ENCODE measurements around the gene SYNGR2. TPM values are rescaled to one million over a fixed set of nuclear protein-coding genes. Genes with fewer than 3 reads are reported as not detected.
A peak's percentile ranks its signal among the peaks of the same experiment; 100 is the strongest.

Gene SYNGR2
- total RNA-seq, 1 donor from 2014 or later: 41.9 TPM

DNA sequence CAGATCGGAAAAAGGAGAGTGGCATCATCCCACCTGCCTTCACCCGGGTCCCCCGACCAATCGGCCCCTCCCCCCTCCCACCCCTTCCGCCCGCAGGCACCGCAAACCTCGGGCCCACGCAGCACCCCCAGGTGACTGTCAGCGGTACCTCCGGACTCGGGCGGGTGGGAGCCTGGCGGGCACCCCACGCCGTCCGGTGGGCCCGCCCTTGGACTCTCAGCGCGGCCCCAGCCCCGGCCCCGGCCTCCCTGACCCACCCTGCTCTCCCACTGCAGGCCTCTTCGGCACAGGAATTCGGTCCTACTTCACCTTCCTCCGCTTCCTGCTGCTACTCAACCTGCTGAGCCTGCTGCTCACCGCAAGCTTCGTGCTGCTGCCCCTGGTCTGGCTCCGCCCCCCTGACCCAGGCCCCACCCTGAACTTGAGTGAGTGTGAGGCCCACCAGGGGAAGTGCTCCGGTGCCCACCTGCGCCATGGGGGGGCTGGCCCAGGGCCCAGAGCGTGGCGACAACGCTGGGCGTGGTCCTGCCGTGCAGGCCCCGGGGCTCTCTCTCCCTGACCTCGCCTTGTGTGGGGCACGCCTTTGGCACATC is 36.2 kb upstream of the SYNGR2 start:
- DNase-seq (ENCODE audit: low read depth): no peak

DNA sequence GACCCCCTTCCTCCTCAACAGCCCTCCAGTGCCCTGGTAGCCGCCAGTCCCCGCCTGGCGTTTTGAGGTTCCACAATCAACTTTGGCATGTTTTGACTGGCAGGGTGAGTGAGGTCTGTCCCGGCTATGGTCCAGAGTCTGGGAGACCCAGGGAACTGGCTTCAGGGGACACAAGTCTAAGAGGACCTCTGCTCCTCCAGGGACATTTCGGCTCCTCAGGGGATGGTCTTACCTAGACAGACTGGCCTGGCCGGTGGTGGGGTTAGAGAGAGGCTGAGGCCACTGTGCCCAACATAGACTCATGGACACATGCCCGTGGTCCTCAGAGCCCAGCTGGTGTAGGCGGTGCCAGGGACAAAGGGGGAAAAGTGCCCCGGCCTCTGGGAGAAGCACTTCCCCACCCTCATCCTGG is 35.6 kb upstream of the SYNGR2 start:
- no peaks in the 10 kb centered on the region for H3K36me3 ChIP-seq (ENCODE audit: control insufficient read depth, insufficient read depth, low read length)
- FAIRE-seq (no peak), DNase-seq (ENCODE audit: low read depth) (no peak)
- TF ChIP-seq, protein P1, sequence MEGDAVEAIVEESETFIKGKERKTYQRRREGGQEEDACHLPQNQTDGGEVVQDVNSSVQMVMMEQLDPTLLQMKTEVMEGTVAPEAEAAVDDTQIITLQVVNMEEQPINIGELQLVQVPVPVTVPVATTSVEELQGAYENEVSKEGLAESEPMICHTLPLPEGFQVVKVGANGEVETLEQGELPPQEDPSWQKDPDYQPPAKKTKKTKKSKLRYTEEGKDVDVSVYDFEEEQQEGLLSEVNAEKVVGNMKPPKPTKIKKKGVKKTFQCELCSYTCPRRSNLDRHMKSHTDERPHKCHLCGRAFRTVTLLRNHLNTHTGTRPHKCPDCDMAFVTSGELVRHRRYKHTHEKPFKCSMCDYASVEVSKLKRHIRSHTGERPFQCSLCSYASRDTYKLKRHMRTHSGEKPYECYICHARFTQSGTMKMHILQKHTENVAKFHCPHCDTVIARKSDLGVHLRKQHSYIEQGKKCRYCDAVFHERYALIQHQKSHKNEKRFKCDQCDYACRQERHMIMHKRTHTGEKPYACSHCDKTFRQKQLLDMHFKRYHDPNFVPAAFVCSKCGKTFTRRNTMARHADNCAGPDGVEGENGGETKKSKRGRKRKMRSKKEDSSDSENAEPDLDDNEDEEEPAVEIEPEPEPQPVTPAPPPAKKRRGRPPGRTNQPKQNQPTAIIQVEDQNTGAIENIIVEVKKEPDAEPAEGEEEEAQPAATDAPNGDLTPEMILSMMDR (IDR thresholded peaks at IDR 0.05; ENCODE audit: insufficient read depth, low read length, severe bottlenecking): no peak
- no peaks in the 10 kb centered on the region for H3K27me3 ChIP-seq (ENCODE audit: control insufficient read depth, insufficient read depth, low read length)
- H3K4me3 ChIP-seq (ENCODE audit: low read depth, low read length): no peak overlapping the region

More for the DNA sequence above, 36.2 kb upstream of the SYNGR2 start:
- no peaks in the 10 kb centered on the region for H3K27me3 ChIP-seq (ENCODE audit: control insufficient read depth, insufficient read depth, low read length)
- no peaks in the 10 kb centered on the region for H3K36me3 ChIP-seq (ENCODE audit: control insufficient read depth, insufficient read depth, low read length)
- FAIRE-seq: no peak
- TF ChIP-seq, protein P1 (IDR thresholded peaks at IDR 0.05; ENCODE audit: insufficient read depth, low read length, severe bottlenecking): no peak
- peak overlapping the region; percentile 38 for H3K4me3 ChIP-seq (ENCODE audit: low read depth, low read length)

DNA sequence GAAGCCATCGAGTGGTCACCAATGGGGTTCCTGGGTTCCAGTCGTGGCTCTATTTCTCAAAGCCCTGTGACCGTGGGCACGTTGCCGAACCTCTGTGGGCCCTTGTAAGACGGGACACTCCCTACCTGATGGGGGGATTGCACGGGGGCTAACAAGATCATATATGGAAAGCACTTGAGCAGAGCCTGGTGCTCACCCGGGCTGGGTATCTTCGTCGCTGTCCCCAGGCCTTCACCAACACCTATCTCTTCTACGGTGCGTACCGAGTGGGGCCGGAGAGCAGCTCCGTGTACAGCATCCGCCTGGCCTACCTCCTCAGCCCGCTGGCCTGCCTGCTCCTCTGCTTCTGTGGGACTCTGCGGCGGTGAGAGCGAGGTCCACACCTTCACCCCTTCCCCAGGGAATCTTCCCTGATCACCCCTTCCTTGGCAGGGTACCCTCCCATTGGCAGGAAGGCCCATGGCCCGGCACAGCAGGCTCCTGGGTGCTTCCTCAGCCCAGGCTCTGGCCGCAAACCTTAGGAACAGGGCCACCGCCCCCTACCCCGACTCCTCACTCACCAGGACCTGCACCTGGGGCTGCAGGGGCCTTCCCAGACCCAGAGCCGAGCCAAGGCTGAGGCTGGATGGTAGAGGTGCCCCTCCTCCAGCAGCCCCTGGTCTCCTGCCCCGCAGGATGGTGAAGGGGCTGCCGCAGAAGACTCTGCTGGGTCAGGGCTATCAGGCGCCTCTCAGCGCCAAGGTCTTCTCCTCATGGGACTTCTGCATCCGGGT is 35.0 kb upstream of the SYNGR2 start:
- Histone ChIP-seq H3K27me3 (ENCODE audit: control insufficient read depth, insufficient read depth, low read length) (no peaks in the 10 kb centered on the region), H3K36me3 (ENCODE audit: control insufficient read depth, insufficient read depth, low read length) (no peaks in the 10 kb centered on the region), H3K4me3 (ENCODE audit: low read depth, low read length) (no peak overlapping the region)
- DNase-seq (ENCODE audit: low read depth) (no peak), FAIRE-seq (no peak)
- TF ChIP-seq, protein P1 (IDR thresholded peaks at IDR 0.05; ENCODE audit: insufficient read depth, low read length, severe bottlenecking): no peak

DNA sequence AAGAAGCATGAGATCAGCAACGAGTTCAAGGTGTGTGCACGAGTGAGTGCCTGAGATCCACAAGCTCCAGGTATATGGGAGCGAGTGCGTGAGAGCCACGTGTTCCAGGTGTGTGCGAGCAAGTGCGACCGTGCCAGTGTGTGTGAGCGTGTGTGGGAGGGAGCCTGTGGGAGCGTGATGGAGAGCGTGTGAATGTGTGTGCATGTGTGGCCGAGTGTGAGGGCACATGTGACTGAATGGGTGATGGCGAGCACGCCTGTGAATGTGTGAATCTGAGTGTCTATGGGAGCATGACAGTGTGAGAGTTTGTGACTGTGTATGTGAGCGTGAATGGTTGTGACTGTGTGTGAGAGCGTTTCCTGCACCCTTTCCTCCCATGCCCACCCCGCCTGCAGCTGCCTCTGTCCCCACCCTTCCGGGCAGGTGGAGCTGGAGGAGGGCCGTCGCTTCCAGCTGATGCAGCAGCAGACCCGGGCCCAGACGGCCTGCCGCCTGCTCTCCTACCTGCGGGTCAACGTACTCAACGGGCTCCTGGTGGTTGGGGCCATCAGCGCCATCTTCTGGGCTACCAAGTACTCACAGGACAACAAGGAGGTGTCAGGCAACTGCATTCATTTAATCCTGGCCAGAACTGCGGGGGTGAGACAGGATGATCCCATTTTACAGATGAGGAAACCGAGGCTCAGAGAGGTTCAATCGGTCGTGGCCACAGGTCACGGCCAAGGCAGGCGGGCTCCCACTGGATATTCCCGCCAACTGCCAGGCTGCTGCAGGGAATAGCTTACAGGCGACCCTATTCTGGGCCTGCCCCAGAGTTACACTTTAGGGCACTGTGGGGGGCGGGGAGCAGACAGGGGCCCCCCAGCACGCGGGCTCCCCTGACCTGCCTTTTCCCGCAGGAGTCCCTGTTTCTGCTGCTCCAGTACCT is 34.1 kb upstream of the SYNGR2 start:
- Histone ChIP-seq H3K36me3 (ENCODE audit: control insufficient read depth, insufficient read depth, low read length) (no peaks in the 10 kb centered on the region), H3K4me3 (ENCODE audit: low read depth, low read length) (no peak overlapping the region), H3K27me3 (ENCODE audit: control insufficient read depth, insufficient read depth, low read length) (no peaks in the 10 kb centered on the region)
- DNase-seq (ENCODE audit: low read depth) (peak; percentile 47), FAIRE-seq (no peak)
- TF ChIP-seq, protein P1 (IDR thresholded peaks at IDR 0.05; ENCODE audit: insufficient read depth, low read length, severe bottlenecking): peak; percentile 70

DNA sequence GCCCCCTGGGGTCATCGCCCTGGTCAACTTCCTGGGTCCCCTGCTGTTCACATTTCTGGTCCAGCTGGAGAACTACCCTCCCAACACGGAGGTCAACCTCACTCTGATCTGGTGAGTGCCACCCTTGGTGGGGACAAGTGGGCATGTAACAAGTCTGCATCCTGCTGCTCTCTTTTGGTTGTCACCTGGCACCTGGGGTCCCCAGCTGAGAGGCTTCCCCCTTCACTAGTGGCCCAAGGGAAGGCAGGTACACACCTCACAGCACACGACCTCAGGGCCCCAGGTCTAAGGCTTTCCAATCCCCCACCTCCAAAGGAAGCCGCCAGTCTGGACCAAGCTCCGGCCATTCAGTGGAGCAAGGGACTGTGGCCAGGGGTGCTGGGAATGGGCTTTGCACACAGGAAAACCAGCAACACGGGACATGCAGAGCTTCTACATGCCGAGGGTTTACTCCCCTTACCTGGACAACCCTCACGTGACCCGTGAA is 33.4 kb upstream of the SYNGR2 start:
- TF ChIP-seq, protein P1 (IDR thresholded peaks at IDR 0.05; ENCODE audit: insufficient read depth, low read length, severe bottlenecking): no peak
- FAIRE-seq: no peak
- H3K27me3 ChIP-seq (ENCODE audit: control insufficient read depth, insufficient read depth, low read length): no peaks in the 10 kb centered on the region

More for the DNA sequence above, 33.4 kb upstream of the SYNGR2 start:
- H3K4me3 ChIP-seq (ENCODE audit: low read depth, low read length): no peak overlapping the region
- no peaks in the 10 kb centered on the region for H3K36me3 ChIP-seq (ENCODE audit: control insufficient read depth, insufficient read depth, low read length)
- DNase-seq (ENCODE audit: low read depth): no peak
